Left ventricle myocardium inferior (tissue), 1 donor: ENCODE measurements around the gene GAB1. TPM values are rescaled to one million over a fixed set of nuclear protein-coding genes. Genes with fewer than 3 reads are reported as not detected.

Source experiments
- DNase-seq: peaks from one replicate; pipeline ENCODE4 v3.0.0-alpha.2; 2020
- H3K27ac ChIP-seq: fragments of 200-600 bp; replicated peaks from 2 replicates; pipeline ENCODE4 v1.8.0; 2021
- H3K27me3 ChIP-seq: fragments of 200-600 bp; 2 replicates; pipeline ENCODE4 v1.8.0; 2021; ENCODE audit warnings: low read depth
- H3K36me3 ChIP-seq: fragments of 200-600 bp; 2 replicates; pipeline ENCODE4 v1.8.0; 2021
- H3K4me1 ChIP-seq: fragments of 200-600 bp; 2 replicates; pipeline ENCODE4 v1.8.0; 2021
- H3K4me3 ChIP-seq: fragments of 200-600 bp; 2 replicates; pipeline ENCODE4 v1.8.0; 2021; ENCODE audit warnings: mild to moderate bottlenecking, moderate library complexity
- H3K9me3 ChIP-seq: fragments of 200-600 bp; replicated peaks from 2 replicates; pipeline ENCODE4 v1.8.0; 2021
- intact Hi-C: fragments of 100-400 bp; cut with micrococcal nuclease; formaldehyde crosslinking; loops from one replicate; pipeline ENCODE4 v1.11.0; 2022
- total RNA-seq: library from RNA; stranded (reverse); fragmentation: NEBNext Ultra II Directional; extraction: Animal tissue kit (Norgen Biotek cat#: 25700); gene quantifications from one replicate; pipeline ENCODE4 v1.2.1, GENCODE V29; 2021
- TF ChIP-seq, protein P1 (sequence below): fragments of 200-600 bp; IDR thresholded peaks from 2 replicates; pipeline ENCODE4 v1.8.0; 2021; ENCODE audit warnings: antibody characterized with exemption, mild to moderate bottlenecking, borderline replicate concordance
- donor health status: DM: no; HTN: yes; CAD: no; lungs with severe emphysema.

GAB1 gene
- total RNA-seq, 1 donor from 2014 or later: 87.1 TPM

DNA sequence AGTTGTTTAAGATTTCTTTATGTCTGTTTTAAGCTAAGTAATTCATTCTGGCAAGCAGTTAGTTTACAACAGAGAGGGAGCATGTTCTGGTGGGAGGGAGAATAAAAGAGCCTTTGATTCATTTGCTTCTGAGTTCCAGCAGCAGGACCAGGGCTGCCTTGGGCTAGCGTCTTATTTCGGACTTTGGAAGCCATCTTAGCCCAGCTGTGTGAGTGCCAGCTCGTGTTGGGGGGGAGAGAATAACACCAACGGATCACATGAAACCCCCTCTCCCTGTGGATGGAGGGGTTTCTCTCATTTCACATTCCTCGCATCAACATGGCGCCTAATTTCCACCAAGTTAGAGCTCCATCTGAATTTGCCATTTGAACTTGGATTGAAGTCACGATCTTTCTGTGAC lies 7.4 kb downstream of the GAB1 start:
- Histone ChIP-seq H3K4me1 (peaks cover 70% of the 10 kb centered on the region), H3K27ac (no peak overlapping the region), H3K27me3 (no peaks in the 10 kb centered on the region), H3K9me3 (no peaks in the 10 kb centered on the region), H3K4me3 (no peak overlapping the region), H3K36me3 (no peaks in the 10 kb centered on the region)
- DNase-seq: no peak
- intact Hi-C loops: loop anchor here (10.0 kb wide), 1 partner anchor 111 kb away; no protein-coding TSS in a partner anchor
- TF ChIP-seq, protein P1, sequence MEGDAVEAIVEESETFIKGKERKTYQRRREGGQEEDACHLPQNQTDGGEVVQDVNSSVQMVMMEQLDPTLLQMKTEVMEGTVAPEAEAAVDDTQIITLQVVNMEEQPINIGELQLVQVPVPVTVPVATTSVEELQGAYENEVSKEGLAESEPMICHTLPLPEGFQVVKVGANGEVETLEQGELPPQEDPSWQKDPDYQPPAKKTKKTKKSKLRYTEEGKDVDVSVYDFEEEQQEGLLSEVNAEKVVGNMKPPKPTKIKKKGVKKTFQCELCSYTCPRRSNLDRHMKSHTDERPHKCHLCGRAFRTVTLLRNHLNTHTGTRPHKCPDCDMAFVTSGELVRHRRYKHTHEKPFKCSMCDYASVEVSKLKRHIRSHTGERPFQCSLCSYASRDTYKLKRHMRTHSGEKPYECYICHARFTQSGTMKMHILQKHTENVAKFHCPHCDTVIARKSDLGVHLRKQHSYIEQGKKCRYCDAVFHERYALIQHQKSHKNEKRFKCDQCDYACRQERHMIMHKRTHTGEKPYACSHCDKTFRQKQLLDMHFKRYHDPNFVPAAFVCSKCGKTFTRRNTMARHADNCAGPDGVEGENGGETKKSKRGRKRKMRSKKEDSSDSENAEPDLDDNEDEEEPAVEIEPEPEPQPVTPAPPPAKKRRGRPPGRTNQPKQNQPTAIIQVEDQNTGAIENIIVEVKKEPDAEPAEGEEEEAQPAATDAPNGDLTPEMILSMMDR: no peak

- H3K4me3 ChIP-seq: no peak overlapping the region
- TF ChIP-seq, protein P1: no peak
- no peaks in the 10 kb centered on the region for H3K36me3 ChIP-seq
- intact Hi-C loops: loop anchor here (10.0 kb wide), 1 partner anchor 110 kb away; no protein-coding TSS in a partner anchor
- no peak overlapping the region for H3K27ac ChIP-seq
- H3K27me3 ChIP-seq: no peaks in the 10 kb centered on the region
- no peak for DNase-seq
- no peaks in the 10 kb centered on the region for H3K9me3 ChIP-seq
- H3K4me1 ChIP-seq: peaks cover 63% of the 10 kb centered on the region
Observed at GRCh38 chr4:143344774-143345173, 8.1 kb downstream of the GAB1 start.

GRCh38 chr4:143345356-143345755 lies 8.7 kb downstream of the GAB1 start:
- H3K27me3 ChIP-seq: no peaks in the 10 kb centered on the region
- H3K4me3 ChIP-seq: no peak overlapping the region
- H3K27ac ChIP-seq: no peak overlapping the region
- TF ChIP-seq, protein P1: no peak
- DNase-seq: no peak
- H3K9me3 ChIP-seq: no peaks in the 10 kb centered on the region
- H3K36me3 ChIP-seq: no peaks in the 10 kb centered on the region
- intact Hi-C loops: loop anchor here (10.0 kb wide), 1 partner anchor 109 kb away; no protein-coding TSS in a partner anchor
- H3K4me1 ChIP-seq: peaks cover 57% of the 10 kb centered on the region

GRCh38 chr4:143346206-143346605 lies 9.5 kb downstream of the GAB1 start:
- intact Hi-C loops: loop anchor here (10.0 kb wide), 1 partner anchor 109 kb away; no protein-coding TSS in a partner anchor
- no peak overlapping the region for H3K4me3 ChIP-seq

GRCh38 chr4:143347484-143348111 lies 10.9 kb downstream of the GAB1 start:
- Histone ChIP-seq H3K4me1 (peaks cover 37% of the 10 kb centered on the region), H3K27ac (no peak overlapping the region), H3K27me3 (no peaks in the 10 kb centered on the region), H3K9me3 (no peaks in the 10 kb centered on the region), H3K4me3 (no peak overlapping the region), H3K36me3 (no peaks in the 10 kb centered on the region)
- no peak for DNase-seq
- TF ChIP-seq, protein P1: no peak
- intact Hi-C loops: loop anchor here (10.0 kb wide), 1 partner anchor 107 kb away; no protein-coding TSS in a partner anchor

More at GRCh38 chr4:143346206-143346605, 9.5 kb downstream of the GAB1 start:
- DNase-seq: no peak
- no peaks in the 10 kb centered on the region for H3K9me3 ChIP-seq
- no peaks in the 10 kb centered on the region for H3K36me3 ChIP-seq
- TF ChIP-seq, protein P1: no peak
- no peak overlapping the region for H3K27ac ChIP-seq
- no peaks in the 10 kb centered on the region for H3K27me3 ChIP-seq
- peaks cover 49% of the 10 kb centered on the region for H3K4me1 ChIP-seq
